Activated CD4-positive, alpha-beta T cell treated with anti-CD3 and anti-CD28 coated beads for 36 hours (primary cell): ENCODE results near the gene SHOC2. TPM values are rescaled to one million over a fixed set of nuclear protein-coding genes. Genes with fewer than 3 reads are reported as not detected.

Experiments
- ATAC-seq: fragments of 200-7000 bp; cut with Tn5 transposase; one replicate; pipeline ENCODE4 v1.10.0; 2021; ENCODE audit warnings: mild to moderate bottlenecking, moderate library complexity
- CTCF ChIA-PET: fragments of 350-600 bp; sonication (Branson Sonifier 250); formaldehyde crosslinking; loops from one replicate; lab custom pipeline; 2021; ENCODE audit warnings: antibody characterized with exemption; lab: Charles Lee
- POLR2A ChIA-PET: fragments of 350-600 bp; sonication (Branson Sonifier 250); formaldehyde crosslinking; loops from one replicate; lab custom pipeline; 2021; ENCODE audit warnings: antibody characterized with exemption, inconsistent platforms; lab: Charles Lee
- DNase-seq: peaks from one replicate; pipeline ENCODE4 v3.0.0-alpha.2; 2020
- H3K27ac Mint-ChIP-seq: one replicate; pipeline ENCODE4 v1.8.0; 2021; ENCODE audit warnings: mixed read lengths
- H3K27me3 Mint-ChIP-seq: one replicate; pipeline ENCODE4 v1.8.0; 2021; ENCODE audit warnings: mixed read lengths
- H3K36me3 Mint-ChIP-seq: one replicate; pipeline ENCODE4 v1.8.0; 2021; ENCODE audit warnings: low read depth, mixed read lengths
- H3K4me1 Mint-ChIP-seq: one replicate; pipeline ENCODE4 v1.8.0; 2021; ENCODE audit warnings: mixed read lengths
- H3K4me3 Mint-ChIP-seq: one replicate; pipeline ENCODE4 v1.8.0; 2021; ENCODE audit warnings: mild to moderate bottlenecking, moderate library complexity, mixed read lengths
- H3K9me3 Mint-ChIP-seq: one replicate; pipeline ENCODE4 v1.8.0; 2021; ENCODE audit warnings: low read depth, mixed read lengths
- intact Hi-C, 2 experiments: fragments of 100-400 bp; cut with DNase I in 1 of 2; cut with micrococcal nuclease in 1 of 2; formaldehyde crosslinking; loops; one replicate each; pipeline versions ENCODE4 v1.14.2 to v1.15.1; 2022 to 2024; cut with DNase I, micrococcal nuclease
- total RNA-seq, 2 experiments: library from RNA; stranded (reverse); gene quantifications; one replicate each; pipeline ENCODE4 v1.2.3, GENCODE V29; 2021

SHOC2 gene
- 10 to 100 TPM; 31.3 to 40.4 TPM for total RNA-seq

- H3K4me1 Mint-ChIP-seq: peaks cover 46% of the 10 kb centered on the region
- intact Hi-C loops: loop anchor here (1.0 to 10.0 kb wide), 15 partner anchors 17 to 997 kb away; partner anchors contain the start of genes SMNDC1 (in 2 of the 2), DUSP5 (in 1 of the 2), PDCD4 (in 1 of the 2) and SMC3 (in 1 of the 2)
- ChIA-PET CTCF (interaction anchor here (0.6 to 2.1 kb wide), 3 partner anchors 17 to 248 kb away, joined by 3 to 9 read pairs (median 4); no protein-coding TSS in a partner anchor), POLR2A (interaction anchor here (0.6 to 2.6 kb wide), 13 partner anchors 8 to 437 kb away, joined by 3 to 24 read pairs (median 4); partner anchors contain the start of gene PDCD4)
- peak within 1 kb of the TSS; percentile 96 for H3K4me3 Mint-ChIP-seq
- H3K9me3 Mint-ChIP-seq: no peaks in the 10 kb centered on the region
- H3K36me3 Mint-ChIP-seq: peaks cover 19% of the 10 kb centered on the region
- DNase-seq (peak; percentile 99), ATAC-seq (peak; percentile 50)
- H3K27me3 Mint-ChIP-seq: no peaks in the 10 kb centered on the region
- peak within 1 kb of the TSS; percentile 98 for H3K27ac Mint-ChIP-seq
These were observed at the start of gene SHOC2 for GRCh38 chr10:110919349-110919931. TSS of gene SHOC2 (plus strand) at chr10:110919604. CDS start at chr10:110964359, 44,755 bp downstream.

DNA sequence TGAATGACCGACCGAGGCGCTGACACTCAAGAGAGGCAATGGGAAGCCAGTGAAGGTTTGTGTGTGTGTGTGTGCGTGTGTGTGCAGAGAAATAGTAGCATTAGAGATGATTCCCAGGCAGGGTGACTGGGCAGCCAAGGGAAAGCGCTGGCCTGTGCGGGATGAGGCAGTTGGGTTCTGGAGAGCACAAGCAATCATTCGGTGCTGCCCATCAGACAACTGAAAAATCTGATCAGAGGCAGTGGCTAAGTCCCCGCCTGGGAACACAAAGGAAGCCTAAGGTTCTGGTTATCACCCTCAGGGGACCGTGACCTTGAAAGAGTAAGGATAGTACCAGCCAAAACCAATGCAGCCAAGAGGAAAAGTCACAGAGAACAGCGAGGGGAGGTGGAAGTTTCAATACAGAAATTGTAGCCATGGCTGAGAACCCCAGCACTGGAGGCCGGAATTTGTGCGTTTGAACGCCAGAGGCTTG lies 48.5 kb upstream of the SHOC2 start:
- POLR2A ChIA-PET: interaction anchor here (0.7 to 1.2 kb wide), 6 partner anchors 9 to 49 kb away, joined by 3 to 9 read pairs (median 4); partner anchors contain the start of gene SHOC2

GRCh38 chr10:110871298-110872084 lies 47.9 kb upstream of the SHOC2 start, which contains the start of gene PDCD4:
TSS of gene PDCD4 (plus strand) at chr10:110871928. CDS start at chr10:110876028, 4,100 bp downstream.
- POLR2A ChIA-PET: interaction anchor here (0.6 to 1.2 kb wide), 9 partner anchors 9 to 456 kb away, joined by 3 to 9 read pairs (median 4); partner anchors contain the start of gene SHOC2
- Mint-ChIP-seq H3K9me3 (no peaks in the 10 kb centered on the region), H3K4me3 (peak within 1 kb of the TSS; percentile 87), H3K27me3 (no peaks in the 10 kb centered on the region), H3K36me3 (peaks cover 6% of the 10 kb centered on the region), H3K4me1 (peaks cover 63% of the 10 kb centered on the region), H3K27ac (peak within 1 kb of the TSS; percentile 95)
- ATAC-seq (peak; percentile 85), DNase-seq (peak; percentile 97)
- CTCF ChIA-PET: interaction anchor here (0.8 to 1.0 kb wide), 2 partner anchors 11 to 14 kb away, joined by 4 to 5 read pairs; no protein-coding TSS in a partner anchor
- intact Hi-C loops: loop anchor here (1.0 to 10.0 kb wide), 13 partner anchors 22 to 659 kb away; partner anchors contain the start of genes BBIP1 (in 2 of the 2), SHOC2 (in 2 of the 2), DUSP5 (in 1 of the 2) and SMC3 (in 1 of the 2)

More for the DNA sequence above, 48.5 kb upstream of the SHOC2 start:
- peaks cover 68% of the 10 kb centered on the region for H3K4me1 Mint-ChIP-seq
- no peak for ATAC-seq
- peaks cover 6% of the 10 kb centered on the region for H3K36me3 Mint-ChIP-seq
- peak overlapping the region; percentile 87 for H3K27ac Mint-ChIP-seq
- H3K27me3 Mint-ChIP-seq: no peaks in the 10 kb centered on the region
- H3K9me3 Mint-ChIP-seq: no peaks in the 10 kb centered on the region
- CTCF ChIA-PET: interaction anchor here (0.8 to 1.0 kb wide), 2 partner anchors 12 to 13 kb away, joined by 4 to 5 read pairs; no protein-coding TSS in a partner anchor
- no peak for DNase-seq
- intact Hi-C loops: loop anchor here (1.0 to 10.0 kb wide), 9 partner anchors 48 to 659 kb away; partner anchors contain the start of genes BBIP1 (in 1 of the 2), SHOC2 (in 1 of the 2) and SMNDC1 (in 1 of the 2)
- H3K4me3 Mint-ChIP-seq: peak overlapping the region; percentile 87

DNA sequence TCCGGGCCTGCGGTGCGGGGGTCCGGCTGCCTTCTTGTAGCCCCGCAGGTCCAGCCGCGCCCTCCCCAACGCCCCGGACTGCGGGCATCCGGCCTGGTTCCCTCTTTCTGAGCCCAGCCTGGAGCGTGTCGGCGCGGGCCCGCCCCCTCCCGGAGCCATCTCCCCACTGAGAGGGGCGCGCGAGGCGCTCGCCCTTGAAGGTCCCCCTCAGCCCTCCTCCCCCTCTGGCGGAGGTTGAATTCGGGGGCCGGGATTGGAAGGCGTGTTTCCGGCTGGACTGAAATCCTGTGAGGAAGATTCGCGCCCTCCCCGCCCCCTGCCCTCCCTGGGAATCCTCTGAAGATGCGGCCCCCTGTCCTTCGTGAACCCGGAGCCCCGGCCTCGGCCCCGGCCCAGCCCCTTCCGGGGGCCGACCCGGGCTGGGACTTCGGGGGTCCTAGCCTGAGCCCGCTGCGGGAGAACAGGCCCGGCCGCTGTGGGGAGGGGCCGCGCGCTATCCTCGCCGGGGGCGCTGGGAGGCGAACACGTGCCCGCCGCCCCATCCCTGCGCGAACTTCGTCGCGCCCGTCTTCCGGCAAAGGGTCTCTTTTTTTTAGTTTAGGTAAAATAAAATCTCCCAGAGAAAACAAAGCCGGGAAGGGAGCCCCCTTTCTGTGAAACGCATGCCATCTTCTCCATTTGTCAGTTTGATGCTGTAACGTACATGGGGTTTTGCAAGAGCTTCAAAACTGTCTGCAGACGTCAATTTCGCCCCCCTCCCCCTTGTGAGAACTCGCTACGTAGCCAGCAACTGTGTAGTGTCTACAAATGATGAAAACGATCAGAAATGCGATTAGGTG lies 47.0 kb upstream of the SHOC2 start:
- intact Hi-C loops: loop anchor here (1.0 to 10.0 kb wide), 8 partner anchors 21 to 660 kb away; partner anchors contain the start of genes BBIP1 (in 1 of the 2), DUSP5 (in 1 of the 2), SHOC2 (in 1 of the 2) and SMC3 (in 1 of the 2)
- ATAC-seq: peak; percentile 73
- Mint-ChIP-seq H3K36me3 (peaks cover 6% of the 10 kb centered on the region), H3K4me3 (peak overlapping the region; percentile 87), H3K27me3 (no peaks in the 10 kb centered on the region), H3K27ac (peak overlapping the region; percentile 95), H3K9me3 (no peaks in the 10 kb centered on the region), H3K4me1 (peaks cover 60% of the 10 kb centered on the region)
- ChIA-PET CTCF (interaction anchor here (1.0 to 1.7 kb wide), 6 partner anchors 8 to 115 kb away, joined by 3 to 7 read pairs (median 4); no protein-coding TSS in a partner anchor), POLR2A (interaction anchor here (0.6 to 1.3 kb wide), 6 partner anchors 15 to 803 kb away, joined by 4 to 8 read pairs (median 4); partner anchors contain the start of genes BBIP1 and SHOC2)
- DNase-seq: peak; percentile 87

GRCh38 chr10:110872984-110873923 lies 46.1 kb upstream of the SHOC2 start:
- Mint-ChIP-seq H3K4me3 (peak overlapping the region; percentile 87), H3K9me3 (no peaks in the 10 kb centered on the region), H3K4me1 (peaks cover 60% of the 10 kb centered on the region), H3K27me3 (no peaks in the 10 kb centered on the region), H3K27ac (peak overlapping the region; percentile 95), H3K36me3 (peaks cover 13% of the 10 kb centered on the region)
- CTCF ChIA-PET: interaction anchor here (1.0 to 1.7 kb wide), 5 partner anchors 9 to 116 kb away, joined by 3 to 7 read pairs (median 4); no protein-coding TSS in a partner anchor
- POLR2A ChIA-PET: interaction anchor here (0.6 to 1.3 kb wide), 7 partner anchors 12 to 804 kb away, joined by 3 to 7 read pairs (median 4); partner anchors contain the start of genes BBIP1 and SHOC2
- no peak for ATAC-seq
- DNase-seq: no peak
- intact Hi-C loops: loop anchor here (1.0 to 10.0 kb wide), 8 partner anchors 20 to 661 kb away; partner anchors contain the start of genes BBIP1 (in 1 of the 2), DUSP5 (in 1 of the 2), SHOC2 (in 1 of the 2) and SMC3 (in 1 of the 2)

GRCh38 chr10:110873951-110874350 lies 45.5 kb upstream of the SHOC2 start:
- peak overlapping the region; percentile 87 for H3K4me3 Mint-ChIP-seq
- H3K27me3 Mint-ChIP-seq: no peaks in the 10 kb centered on the region
- H3K27ac Mint-ChIP-seq: peak overlapping the region; percentile 88
- DNase-seq (no peak), ATAC-seq (no peak)
- no peaks in the 10 kb centered on the region for H3K9me3 Mint-ChIP-seq
- H3K36me3 Mint-ChIP-seq: peaks cover 16% of the 10 kb centered on the region
- peaks cover 60% of the 10 kb centered on the region for H3K4me1 Mint-ChIP-seq
- CTCF ChIA-PET: interaction anchor here (1.7 kb wide), 1 partner anchor 9 kb away, joined by 7 read pairs; no protein-coding TSS in a partner anchor
- POLR2A ChIA-PET: interaction anchor here (0.8 to 1.1 kb wide), 2 partner anchors 13 to 16 kb away, joined by 3 read pairs; no protein-coding TSS in a partner anchor
- intact Hi-C loops: loop anchor here (2.0 to 10.0 kb wide), 6 partner anchors 19 to 662 kb away; partner anchors contain the start of genes BBIP1 (in 1 of the 2) and SHOC2 (in 1 of the 2)

DNA sequence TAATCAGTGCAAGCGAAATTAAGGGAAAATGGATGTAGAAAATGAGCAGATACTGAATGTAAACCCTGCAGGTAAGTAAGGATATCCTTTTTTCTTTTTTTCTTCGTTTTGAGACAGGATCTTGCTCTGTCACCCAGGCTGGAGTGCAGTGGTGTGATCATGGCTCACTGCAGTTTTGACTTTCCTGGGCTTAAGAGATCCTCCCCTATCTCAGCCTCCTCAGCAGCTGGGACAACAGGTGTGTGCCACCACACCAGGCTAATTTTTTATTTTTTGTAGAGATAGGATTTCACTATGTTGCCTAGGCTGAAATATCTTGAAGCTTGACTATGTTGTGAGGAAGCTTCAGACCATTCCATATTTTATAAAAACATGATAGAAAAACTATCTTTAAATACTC lies 43.4 kb upstream of the SHOC2 start:
- ATAC-seq (no peak), DNase-seq (no peak)
- CTCF ChIA-PET: interaction anchor here (0.6 to 2.0 kb wide), 7 partner anchors 9 to 143 kb away, joined by 3 to 6 read pairs (median 4); no protein-coding TSS in a partner anchor
- intact Hi-C loops: loop anchor here in 1 of 2 experiments (2.0 to 10.0 kb wide), 2 partner anchors 17 to 461 kb away; no protein-coding TSS in a partner anchor
- Mint-ChIP-seq H3K27ac (no peak overlapping the region), H3K4me3 (no peak overlapping the region), H3K36me3 (peaks cover 18% of the 10 kb centered on the region), H3K27me3 (no peaks in the 10 kb centered on the region), H3K9me3 (no peaks in the 10 kb centered on the region), H3K4me1 (peaks cover 55% of the 10 kb centered on the region)
- POLR2A ChIA-PET: interaction anchor here (0.7 kb wide), 1 partner anchor 15 kb away, joined by 3 read pairs; no protein-coding TSS in a partner anchor

GRCh38 chr10:110876788-110877187 lies 42.6 kb upstream of the SHOC2 start:
- no peaks in the 10 kb centered on the region for H3K27me3 Mint-ChIP-seq
- no peak overlapping the region for H3K4me3 Mint-ChIP-seq
- POLR2A ChIA-PET: no interaction called here
- CTCF ChIA-PET: interaction anchor here (0.6 to 2.0 kb wide), 11 partner anchors 9 to 204 kb away, joined by 3 to 6 read pairs (median 3); no protein-coding TSS in a partner anchor
- DNase-seq: no peak
- H3K9me3 Mint-ChIP-seq: no peaks in the 10 kb centered on the region
- no peak overlapping the region for H3K27ac Mint-ChIP-seq
- ATAC-seq: no peak
- intact Hi-C loops: loop anchor here in 1 of 2 experiments (10.0 kb wide), 1 partner anchor 462 kb away; no protein-coding TSS in a partner anchor
- H3K36me3 Mint-ChIP-seq: peaks cover 22% of the 10 kb centered on the region
- peaks cover 57% of the 10 kb centered on the region for H3K4me1 Mint-ChIP-seq
